T-helper 1 cell treated with Interleukin-12 subunit alpha and Interleukin-12 subunit beta and Interleukin-4 antibody, amounts not matched to agents 30 μg/mL and 1 μg/mL, for 36 hours (primary cell): ENCODE data around the gene CBX4.

Experiments
- H3K27ac Mint-ChIP-seq: one replicate; pipeline ENCODE4 v1.8.0; 2021; ENCODE audit warnings: mild to moderate bottlenecking, mixed read lengths
- H3K27me3 Mint-ChIP-seq: one replicate; pipeline ENCODE4 v1.8.0; 2021; ENCODE audit warnings: low read depth, mixed read lengths
- H3K36me3 Mint-ChIP-seq: one replicate; pipeline ENCODE4 v1.8.0; 2021; ENCODE audit warnings: low read depth, mixed read lengths
- H3K4me1 Mint-ChIP-seq: one replicate; pipeline ENCODE4 v1.8.0; 2021; ENCODE audit warnings: low read depth, mixed read lengths
- H3K4me3 Mint-ChIP-seq: one replicate; pipeline ENCODE4 v1.8.0; 2021; ENCODE audit warnings: mild to moderate bottlenecking, moderate library complexity, mixed read lengths
- H3K9me3 Mint-ChIP-seq: one replicate; pipeline ENCODE4 v1.8.0; 2021; ENCODE audit warnings: mixed read lengths

CBX4 gene

DNA sequence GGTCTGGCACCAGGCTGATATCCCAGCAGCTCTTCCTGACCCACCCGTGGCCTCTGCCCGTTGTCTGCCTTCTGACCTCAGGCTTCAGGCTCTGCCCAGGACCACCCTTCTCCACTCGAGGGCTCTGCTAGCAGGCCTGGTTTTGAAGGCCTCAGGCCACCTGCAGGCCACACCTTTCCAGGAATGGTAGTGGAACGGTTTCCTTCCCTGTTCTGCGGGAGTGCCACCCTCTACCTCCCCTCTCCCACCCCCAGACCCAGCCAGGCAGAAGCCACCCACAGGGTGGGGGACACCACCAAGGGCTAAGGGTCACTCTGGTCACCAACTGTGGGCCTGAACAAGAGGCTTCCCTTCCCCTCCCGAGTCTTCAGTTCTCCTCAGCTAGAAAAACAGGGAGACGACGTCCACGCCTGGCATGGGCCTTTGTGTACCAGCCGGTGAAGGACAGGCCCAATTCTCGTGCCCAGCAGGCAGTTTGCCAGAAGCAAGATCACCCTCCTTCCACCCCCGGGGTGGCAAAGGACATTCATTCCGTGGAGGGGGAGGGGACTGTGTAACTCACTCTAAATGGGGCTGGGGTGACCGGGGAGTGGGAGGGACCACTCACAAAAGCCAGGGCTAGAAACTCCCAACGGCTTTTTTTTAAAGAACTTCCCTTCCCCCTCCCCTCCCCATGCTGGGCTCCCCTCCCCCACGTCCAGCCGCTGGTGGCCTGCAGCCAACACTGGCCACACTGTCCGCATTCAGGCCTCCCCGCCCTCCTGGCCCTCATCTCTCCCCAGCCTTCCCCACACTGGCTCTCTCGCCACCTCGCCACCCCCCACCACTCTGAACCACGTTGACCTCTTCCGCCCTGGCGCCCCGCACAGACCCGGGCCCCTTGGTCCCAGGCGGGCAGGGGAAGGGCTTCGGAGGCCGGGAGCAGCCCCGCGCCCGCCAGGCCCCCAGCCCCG lies 7.7 kb downstream of the CBX4 start:
- no peaks in the 10 kb centered on the region for H3K27me3 Mint-ChIP-seq
- H3K36me3 Mint-ChIP-seq = peaks cover 7% of the 10 kb centered on the region
- no peak overlapping the region for H3K27ac Mint-ChIP-seq
- no peaks in the 10 kb centered on the region for H3K9me3 Mint-ChIP-seq
- H3K4me3 Mint-ChIP-seq = no peak overlapping the region
- H3K4me1 Mint-ChIP-seq = peaks cover 20% of the 10 kb centered on the region

GRCh38 chr17:79830763-79831264 lies 8.4 kb downstream of the CBX4 start:
- H3K9me3 Mint-ChIP-seq = no peaks in the 10 kb centered on the region
- peaks cover 7% of the 10 kb centered on the region for H3K36me3 Mint-ChIP-seq
- peaks cover 27% of the 10 kb centered on the region for H3K4me1 Mint-ChIP-seq
- H3K27ac Mint-ChIP-seq = no peak overlapping the region
- H3K27me3 Mint-ChIP-seq = no peaks in the 10 kb centered on the region
- H3K4me3 Mint-ChIP-seq = no peak overlapping the region

- H3K36me3 Mint-ChIP-seq = peaks cover 7% of the 10 kb centered on the region
- H3K4me1 Mint-ChIP-seq = peaks cover 29% of the 10 kb centered on the region
- no peaks in the 10 kb centered on the region for H3K9me3 Mint-ChIP-seq
- H3K27me3 Mint-ChIP-seq = no peaks in the 10 kb centered on the region
- H3K4me3 Mint-ChIP-seq = no peak overlapping the region
- H3K27ac Mint-ChIP-seq = no peak overlapping the region
These were observed 8.9 kb downstream of the CBX4 start for GRCh38 chr17:79830303-79830702.

DNA sequence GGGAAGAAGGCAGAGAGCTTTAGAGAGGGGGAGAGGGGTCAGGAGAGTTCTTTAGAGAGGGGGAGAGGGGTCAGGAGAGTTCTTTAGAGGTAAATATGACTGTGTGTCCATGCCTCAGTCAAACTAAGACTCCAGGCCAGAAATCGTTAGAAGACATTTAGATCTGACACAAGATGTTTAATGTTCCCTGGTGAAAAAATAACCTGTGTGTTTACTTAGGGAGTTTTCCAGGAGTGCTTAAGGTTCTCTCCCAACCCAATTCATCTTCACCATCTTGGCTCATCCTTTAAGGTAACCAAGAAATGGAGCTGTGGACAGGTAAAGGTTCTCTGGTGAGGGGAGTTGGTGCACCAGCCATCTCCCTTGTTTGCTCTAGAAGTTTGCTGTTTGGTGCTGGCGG lies 9.8 kb downstream of the CBX4 start:
- Mint-ChIP-seq H3K4me3 (no peak overlapping the region), H3K27me3 (peaks cover 3% of the 10 kb centered on the region), H3K27ac (peak overlapping the region; percentile 34), H3K4me1 (peaks cover 29% of the 10 kb centered on the region), H3K9me3 (no peaks in the 10 kb centered on the region), H3K36me3 (peaks cover 4% of the 10 kb centered on the region)

- H3K4me1 Mint-ChIP-seq = peaks cover 29% of the 10 kb centered on the region
These were observed 10.2 kb downstream of the CBX4 start for GRCh38 chr17:79829004-79829403.

GRCh38 chr17:79826841-79827578 lies 12.2 kb downstream of the CBX4 start:
- H3K36me3 Mint-ChIP-seq = no peaks in the 10 kb centered on the region
- peaks cover 15% of the 10 kb centered on the region for H3K27me3 Mint-ChIP-seq
- no peak overlapping the region for H3K4me3 Mint-ChIP-seq
- H3K9me3 Mint-ChIP-seq = no peaks in the 10 kb centered on the region
- peaks cover 24% of the 10 kb centered on the region for H3K4me1 Mint-ChIP-seq
- no peak overlapping the region for H3K27ac Mint-ChIP-seq

More at GRCh38 chr17:79829004-79829403, 10.2 kb downstream of the CBX4 start:
- no peaks in the 10 kb centered on the region for H3K9me3 Mint-ChIP-seq
- no peak overlapping the region for H3K4me3 Mint-ChIP-seq
- H3K36me3 Mint-ChIP-seq = peaks cover 4% of the 10 kb centered on the region
- peak overlapping the region; percentile 34 for H3K27ac Mint-ChIP-seq
- H3K27me3 Mint-ChIP-seq = peaks cover 5% of the 10 kb centered on the region

DNA sequence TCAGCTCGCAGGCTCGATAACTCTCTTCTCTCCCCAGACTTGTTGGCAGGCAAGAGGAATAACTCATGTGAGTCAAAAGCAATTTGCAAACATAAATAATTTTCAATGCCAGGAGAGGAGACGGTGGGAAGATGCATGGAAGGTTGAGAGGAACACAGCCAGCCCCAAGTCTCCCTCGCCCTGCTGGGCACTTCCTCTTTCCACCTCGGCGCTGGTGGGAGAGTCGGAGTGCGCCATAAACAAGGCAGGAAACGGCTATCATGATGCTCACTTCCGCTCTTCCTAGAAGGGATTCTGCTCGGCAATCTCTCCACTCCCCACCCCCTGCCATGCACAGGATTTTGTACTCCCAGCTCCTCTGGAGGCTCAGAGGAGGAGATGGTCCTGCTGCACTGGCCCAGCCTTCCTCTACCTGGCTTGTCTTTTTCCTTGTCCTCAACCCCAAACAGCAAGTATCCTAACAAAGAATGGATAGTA lies 13.0 kb downstream of the CBX4 start:
- Mint-ChIP-seq H3K9me3 (no peaks in the 10 kb centered on the region), H3K36me3 (no peaks in the 10 kb centered on the region), H3K4me3 (peak overlapping the region; percentile 47), H3K27me3 (peaks cover 18% of the 10 kb centered on the region), H3K4me1 (peaks cover 24% of the 10 kb centered on the region), H3K27ac (peak overlapping the region; percentile 2)

- no peak overlapping the region for H3K4me3 Mint-ChIP-seq
- no peak overlapping the region for H3K27ac Mint-ChIP-seq
- H3K4me1 Mint-ChIP-seq = peaks cover 24% of the 10 kb centered on the region
- H3K36me3 Mint-ChIP-seq = no peaks in the 10 kb centered on the region
- no peaks in the 10 kb centered on the region for H3K9me3 Mint-ChIP-seq
- peaks cover 25% of the 10 kb centered on the region for H3K27me3 Mint-ChIP-seq
These were observed 13.7 kb downstream of the CBX4 start for GRCh38 chr17:79825580-79825921.

DNA sequence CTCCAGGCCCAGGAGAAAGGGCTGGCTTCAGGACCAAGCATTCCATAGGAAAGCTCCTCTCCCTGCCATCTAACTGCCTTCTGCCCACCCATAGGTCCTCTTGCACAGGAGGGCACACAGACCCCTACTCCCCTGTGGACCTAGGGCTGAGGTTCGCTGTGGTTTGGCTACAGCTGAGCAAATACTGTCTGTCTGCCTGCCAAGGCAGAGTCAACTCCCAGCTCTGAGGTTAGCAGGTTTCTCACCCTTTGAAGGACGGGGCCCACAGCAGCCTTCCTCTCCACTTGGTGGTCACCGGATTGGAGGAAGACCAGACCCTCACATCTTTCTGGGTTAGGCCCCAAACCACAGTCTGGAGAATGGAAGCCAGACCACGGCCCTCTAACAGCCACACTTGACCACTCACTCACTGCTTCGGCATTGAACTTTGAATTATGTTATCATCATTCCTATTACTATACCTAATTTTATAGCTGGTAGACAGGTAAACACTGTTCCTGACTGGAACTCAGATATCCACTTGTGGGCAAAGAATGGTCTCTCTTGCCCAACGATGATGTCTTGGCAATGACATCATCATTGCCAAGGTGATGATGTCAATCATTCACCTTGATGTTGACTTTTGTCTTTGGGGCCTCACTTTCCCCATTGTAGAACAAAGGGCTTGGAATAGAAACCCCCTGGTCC lies 14.2 kb downstream of the CBX4 start:
- Mint-ChIP-seq H3K4me3 (no peak overlapping the region), H3K36me3 (no peaks in the 10 kb centered on the region), H3K27ac (no peak overlapping the region), H3K9me3 (no peaks in the 10 kb centered on the region), H3K4me1 (peaks cover 24% of the 10 kb centered on the region), H3K27me3 (peaks cover 30% of the 10 kb centered on the region)

DNA sequence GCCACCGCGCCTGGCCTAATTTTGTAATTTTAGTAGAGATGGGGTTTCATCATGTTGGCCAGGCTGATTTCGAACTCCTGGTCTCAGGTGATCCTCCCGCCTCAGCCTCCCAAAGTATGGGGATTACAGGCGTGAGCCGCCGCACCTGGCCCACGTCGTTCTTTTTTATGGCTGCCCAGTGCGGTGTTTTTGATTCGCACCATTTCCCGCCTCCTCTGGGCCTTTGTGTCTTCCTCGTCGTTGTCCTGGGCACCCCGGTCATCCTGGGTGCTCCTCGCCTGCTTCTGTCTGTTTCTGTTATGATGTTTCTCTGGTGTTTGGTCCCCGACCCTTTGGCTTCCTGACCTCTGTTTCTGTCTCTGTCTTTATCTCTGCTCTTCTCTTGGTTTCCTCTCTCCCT lies 15.0 kb downstream of the CBX4 start:
- no peaks in the 10 kb centered on the region for H3K36me3 Mint-ChIP-seq
- no peak overlapping the region for H3K27ac Mint-ChIP-seq
- H3K9me3 Mint-ChIP-seq = no peaks in the 10 kb centered on the region
- H3K4me3 Mint-ChIP-seq = no peak overlapping the region
- peaks cover 38% of the 10 kb centered on the region for H3K27me3 Mint-ChIP-seq
- H3K4me1 Mint-ChIP-seq = peaks cover 24% of the 10 kb centered on the region

DNA sequence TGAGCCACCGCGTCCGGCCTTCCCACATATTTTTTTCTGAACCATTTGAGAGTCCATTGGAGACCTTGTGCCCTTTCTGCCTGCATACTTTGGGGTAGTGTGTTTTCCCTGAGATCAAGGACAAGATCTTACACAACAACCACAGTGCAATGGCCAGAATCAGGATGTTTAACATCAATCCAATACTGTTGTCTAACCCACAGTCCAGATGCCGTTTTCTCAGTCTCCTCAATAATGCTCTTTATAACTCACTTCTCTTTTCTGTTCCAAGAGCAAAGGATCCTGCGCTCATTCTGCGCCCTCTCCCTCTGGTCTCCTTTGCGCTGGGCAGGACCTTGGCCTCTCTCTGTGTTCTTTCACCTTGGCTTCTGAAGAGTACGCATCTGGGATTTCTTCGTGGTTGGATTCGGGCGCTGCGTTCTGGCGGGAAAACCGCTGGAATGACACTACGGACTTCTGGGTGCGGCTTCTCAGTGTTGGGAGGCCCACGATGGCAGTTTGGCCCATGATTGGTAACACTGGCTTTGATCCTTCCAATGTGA lies 16.6 kb downstream of the CBX4 start:
- no peak overlapping the region for H3K27ac Mint-ChIP-seq
- peaks cover 54% of the 10 kb centered on the region for H3K27me3 Mint-ChIP-seq
- no peaks in the 10 kb centered on the region for H3K9me3 Mint-ChIP-seq

GRCh38 chr17:79821331-79822095 lies 17.7 kb downstream of the CBX4 start:
- H3K4me1 Mint-ChIP-seq = peaks cover 9% of the 10 kb centered on the region
- no peaks in the 10 kb centered on the region for H3K36me3 Mint-ChIP-seq
- H3K27me3 Mint-ChIP-seq = peaks cover 65% of the 10 kb centered on the region
- no peak overlapping the region for H3K4me3 Mint-ChIP-seq
- no peak overlapping the region for H3K27ac Mint-ChIP-seq
- no peaks in the 10 kb centered on the region for H3K9me3 Mint-ChIP-seq

More for the DNA sequence above, 16.6 kb downstream of the CBX4 start:
- Mint-ChIP-seq H3K4me1 (peaks cover 17% of the 10 kb centered on the region), H3K4me3 (no peak overlapping the region), H3K36me3 (no peaks in the 10 kb centered on the region)

GRCh38 chr17:79820959-79821330 lies 18.3 kb downstream of the CBX4 start:
- no peak overlapping the region for H3K27ac Mint-ChIP-seq
- H3K9me3 Mint-ChIP-seq = no peaks in the 10 kb centered on the region
- H3K27me3 Mint-ChIP-seq = peaks cover 71% of the 10 kb centered on the region
- H3K36me3 Mint-ChIP-seq = no peaks in the 10 kb centered on the region
- no peak overlapping the region for H3K4me3 Mint-ChIP-seq
- H3K4me1 Mint-ChIP-seq = peaks cover 5% of the 10 kb centered on the region
